IPS-18a (cell line): ENCODE data around the gene SPAG17.

Experiments
- H3K27ac ChIP-seq: one replicate; pipeline ENCODE4 v1.5.1; 2013; ENCODE audit warnings: low read length
- H3K27me3 ChIP-seq: one replicate; pipeline ENCODE4 v1.6.1; 2013; ENCODE audit warnings: mild to moderate bottlenecking, low read length; ENCODE audit not compliant: control insufficient read depth, insufficient read depth
- H3K36me3 ChIP-seq: one replicate; pipeline ENCODE4 v1.6.1; 2013; ENCODE audit warnings: low read depth, low read length; ENCODE audit not compliant: control insufficient read depth
- H3K4me1 ChIP-seq: one replicate; pipeline ENCODE4 v1.6.1; 2013; ENCODE audit warnings: low read depth, low read length; ENCODE audit not compliant: control insufficient read depth
- H3K4me3 ChIP-seq: one replicate; pipeline ENCODE4 v1.5.1; 2013; ENCODE audit warnings: low read length
- H3K9ac ChIP-seq: one replicate; pipeline ENCODE4 v1.6.1; 2013; ENCODE audit warnings: mild to moderate bottlenecking, low read length, moderate library complexity
- H3K9me3 ChIP-seq: one replicate; pipeline ENCODE4 v1.6.1; 2013; ENCODE audit warnings: low read depth, low read length; ENCODE audit not compliant: control insufficient read depth

The SPAG17 gene

DNA sequence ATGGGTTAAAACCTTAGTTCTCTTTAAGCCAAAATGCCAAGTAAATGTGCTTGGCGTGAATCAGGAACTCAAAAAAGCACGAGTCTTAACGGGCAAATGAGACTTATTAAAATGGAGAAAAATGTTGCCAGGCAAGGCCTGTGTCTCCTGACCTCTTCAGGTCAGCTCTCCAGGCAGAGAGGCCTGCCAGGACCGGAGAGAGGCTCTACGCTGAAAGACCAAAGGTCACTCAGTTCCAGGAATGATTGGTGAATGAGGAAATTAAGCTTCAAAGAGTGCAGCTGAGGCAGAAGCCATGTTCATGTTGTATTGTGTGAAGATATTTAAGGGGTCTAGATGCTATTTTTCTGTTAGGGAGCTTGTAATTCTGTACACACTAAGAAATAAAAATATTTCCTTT is 66.6 kb downstream of the SPAG17 start:
- no peak overlapping the region for H3K4me3 ChIP-seq
- H3K9ac ChIP-seq = no peak overlapping the region
- no peaks in the 10 kb centered on the region for H3K27me3 ChIP-seq
- no peaks in the 10 kb centered on the region for H3K36me3 ChIP-seq
- no peak overlapping the region for H3K27ac ChIP-seq
- no peaks in the 10 kb centered on the region for H3K9me3 ChIP-seq
- peaks cover under 1% of the 10 kb centered on the region for H3K4me1 ChIP-seq

- no peaks in the 10 kb centered on the region for H3K36me3 ChIP-seq
- peaks cover 7% of the 10 kb centered on the region for H3K4me1 ChIP-seq
- H3K4me3 ChIP-seq = no peak overlapping the region
- H3K9ac ChIP-seq = no peak overlapping the region
- no peaks in the 10 kb centered on the region for H3K27me3 ChIP-seq
- H3K27ac ChIP-seq = no peak overlapping the region
- no peaks in the 10 kb centered on the region for H3K9me3 ChIP-seq
Observed at GRCh38 chr1:118117521-118117920, 67.5 kb downstream of the SPAG17 start.

- Histone ChIP-seq H3K27ac (no peak overlapping the region), H3K36me3 (no peaks in the 10 kb centered on the region), H3K9ac (no peak overlapping the region), H3K4me3 (no peak overlapping the region), H3K4me1 (peaks cover 7% of the 10 kb centered on the region), H3K27me3 (no peaks in the 10 kb centered on the region), H3K9me3 (no peaks in the 10 kb centered on the region)
Observed at GRCh38 chr1:118116909-118117308, 68.1 kb downstream of the SPAG17 start.

DNA sequence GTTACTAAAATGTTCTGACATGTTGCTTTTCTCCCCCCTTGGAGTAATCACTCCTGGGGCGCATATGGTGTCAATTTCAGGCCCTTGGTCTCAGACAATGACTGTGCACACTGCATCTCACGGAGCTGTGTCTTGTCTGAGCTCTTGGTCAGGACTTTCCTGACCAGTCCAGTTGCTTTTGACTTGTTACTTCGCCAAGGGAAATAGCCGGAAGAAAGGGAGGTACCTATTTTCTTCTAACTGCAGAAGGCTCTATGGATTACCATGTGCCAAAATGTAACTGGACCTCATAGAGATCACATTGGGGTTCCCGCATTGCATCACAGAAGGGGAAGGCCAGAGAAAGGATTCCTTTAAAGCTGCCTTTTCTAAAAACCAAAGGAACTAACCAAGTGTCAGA is 68.6 kb downstream of the SPAG17 start:
- Histone ChIP-seq H3K27me3 (no peaks in the 10 kb centered on the region), H3K4me1 (peaks cover 7% of the 10 kb centered on the region), H3K9ac (no peak overlapping the region), H3K4me3 (no peak overlapping the region), H3K9me3 (no peaks in the 10 kb centered on the region), H3K27ac (no peak overlapping the region), H3K36me3 (no peaks in the 10 kb centered on the region)

DNA sequence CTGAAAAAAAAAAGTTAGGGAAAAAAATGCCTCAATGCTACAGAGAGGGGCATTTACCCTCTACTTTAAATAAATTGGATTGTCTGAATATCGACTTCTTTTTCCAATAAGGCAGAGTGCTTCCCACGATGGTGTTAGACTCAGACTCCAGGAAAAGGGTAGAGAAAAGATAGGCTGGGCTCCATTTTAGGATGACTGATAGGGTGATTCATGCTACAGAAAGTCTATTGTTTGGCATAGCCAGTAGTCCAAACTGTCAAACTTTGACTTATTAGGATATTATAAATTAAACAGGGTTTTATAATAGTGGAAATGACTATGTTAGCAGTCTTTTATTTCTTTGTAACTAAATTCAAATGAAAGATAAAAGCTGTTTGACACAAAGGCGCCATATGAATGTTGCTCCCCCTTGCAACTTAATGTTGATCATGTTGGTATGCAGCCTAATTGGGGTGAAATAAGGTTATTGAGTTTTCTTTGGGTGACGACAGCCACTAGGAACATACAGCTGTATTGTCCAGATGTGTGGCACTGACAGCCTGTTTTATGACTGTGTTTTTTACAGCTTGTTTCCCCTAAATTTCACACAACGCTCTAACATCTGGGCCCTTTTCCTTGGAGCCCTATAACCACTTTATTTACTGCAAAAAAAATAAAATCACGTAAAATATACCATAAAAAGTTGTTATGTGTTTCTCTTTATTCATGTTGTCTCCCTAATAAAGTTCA is 69.3 kb downstream of the SPAG17 start:
- no peak overlapping the region for H3K9ac ChIP-seq
- H3K9me3 ChIP-seq = no peaks in the 10 kb centered on the region
- peaks cover 7% of the 10 kb centered on the region for H3K4me1 ChIP-seq
- H3K36me3 ChIP-seq = no peaks in the 10 kb centered on the region
- H3K27ac ChIP-seq = no peak overlapping the region
- H3K27me3 ChIP-seq = no peaks in the 10 kb centered on the region
- H3K4me3 ChIP-seq = no peak overlapping the region

GRCh38 chr1:118113261-118113660 is 71.8 kb downstream of the SPAG17 start:
- Histone ChIP-seq H3K27ac (no peak overlapping the region), H3K27me3 (no peaks in the 10 kb centered on the region), H3K36me3 (no peaks in the 10 kb centered on the region), H3K4me1 (peaks cover 7% of the 10 kb centered on the region), H3K9me3 (no peaks in the 10 kb centered on the region), H3K4me3 (no peak overlapping the region), H3K9ac (no peak overlapping the region)

DNA sequence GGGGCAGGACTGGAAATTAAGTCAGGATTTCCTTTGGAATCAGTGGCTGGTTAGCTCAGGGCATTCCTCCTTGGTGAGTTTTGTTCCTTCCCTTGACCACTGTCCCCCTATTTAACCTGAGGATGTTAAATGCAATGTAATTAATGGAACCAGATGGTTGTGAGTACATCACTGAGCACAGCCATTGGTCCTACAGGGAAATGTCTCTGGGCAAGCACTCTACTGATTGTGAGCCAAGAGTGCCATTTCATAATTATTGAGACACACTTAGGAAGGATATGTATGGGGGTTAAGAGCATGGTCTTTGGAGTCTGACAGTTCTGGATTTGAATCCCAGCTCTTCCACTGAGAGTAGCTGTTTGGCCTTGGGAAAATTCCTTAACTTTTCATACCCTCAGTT is 74.4 kb downstream of the SPAG17 start:
- Histone ChIP-seq H3K4me1 (peaks cover 7% of the 10 kb centered on the region), H3K9me3 (no peaks in the 10 kb centered on the region), H3K36me3 (no peaks in the 10 kb centered on the region), H3K27me3 (no peaks in the 10 kb centered on the region), H3K27ac (no peak overlapping the region), H3K9ac (no peak overlapping the region), H3K4me3 (no peak overlapping the region)

GRCh38 chr1:118104951-118105350 is 80.1 kb downstream of the SPAG17 start:
- H3K9ac ChIP-seq = no peak overlapping the region
- H3K9me3 ChIP-seq = no peaks in the 10 kb centered on the region
- H3K27ac ChIP-seq = no peak overlapping the region
- H3K27me3 ChIP-seq = no peaks in the 10 kb centered on the region
- no peak overlapping the region for H3K4me3 ChIP-seq
- no peaks in the 10 kb centered on the region for H3K36me3 ChIP-seq
- peaks cover 2% of the 10 kb centered on the region for H3K4me1 ChIP-seq

DNA sequence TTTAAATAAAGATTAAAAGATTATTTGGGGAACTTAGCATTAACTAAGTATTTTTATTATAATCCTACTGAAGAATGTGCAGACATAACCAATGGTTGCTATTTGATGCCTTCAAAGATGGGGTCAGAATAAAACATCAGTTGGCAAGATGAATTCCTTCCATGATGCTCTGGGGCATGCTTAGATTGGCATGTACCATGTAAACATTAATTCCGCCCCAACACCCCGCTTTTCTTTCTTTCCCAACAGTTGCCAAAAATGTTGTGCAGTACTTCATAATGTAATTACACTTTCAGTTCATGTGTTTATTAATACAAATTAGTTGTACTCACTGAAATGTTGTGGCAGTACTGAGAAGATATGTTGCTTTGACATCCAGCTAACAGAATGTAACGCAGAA is 82.6 kb downstream of the SPAG17 start:
- no peaks in the 10 kb centered on the region for H3K36me3 ChIP-seq
- H3K27me3 ChIP-seq = no peaks in the 10 kb centered on the region
- H3K27ac ChIP-seq = no peak overlapping the region
- H3K4me1 ChIP-seq = peaks cover 2% of the 10 kb centered on the region
- no peak overlapping the region for H3K9ac ChIP-seq
- no peak overlapping the region for H3K4me3 ChIP-seq
- H3K9me3 ChIP-seq = no peaks in the 10 kb centered on the region

DNA sequence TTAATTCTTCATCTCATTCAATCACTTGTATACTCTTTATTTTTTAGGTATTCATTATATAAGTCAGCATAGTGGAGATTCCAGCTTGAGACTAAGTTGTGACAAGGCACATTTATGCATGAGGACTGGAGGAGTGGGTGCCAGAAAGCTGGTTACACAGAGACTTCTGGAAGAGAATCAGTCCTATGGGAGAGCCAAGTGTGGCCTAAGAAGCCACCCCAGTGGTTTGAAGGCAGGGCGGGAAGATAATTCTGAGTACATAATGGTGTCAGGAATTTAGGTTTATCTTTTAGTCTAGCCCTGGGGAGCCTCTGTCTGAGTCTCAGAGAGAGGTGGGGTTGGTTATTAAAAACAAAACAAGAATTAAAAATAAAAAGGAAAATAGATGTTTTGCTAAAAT is 83.0 kb downstream of the SPAG17 start:
- Histone ChIP-seq H3K27me3 (no peaks in the 10 kb centered on the region), H3K9me3 (no peaks in the 10 kb centered on the region), H3K9ac (no peak overlapping the region), H3K4me3 (no peak overlapping the region), H3K27ac (no peak overlapping the region), H3K4me1 (peaks cover 2% of the 10 kb centered on the region), H3K36me3 (no peaks in the 10 kb centered on the region)

GRCh38 chr1:118101515-118101844 is 83.5 kb downstream of the SPAG17 start:
- Histone ChIP-seq H3K27ac (no peak overlapping the region), H3K4me3 (no peak overlapping the region), H3K27me3 (no peaks in the 10 kb centered on the region), H3K36me3 (no peaks in the 10 kb centered on the region), H3K9me3 (no peaks in the 10 kb centered on the region), H3K9ac (no peak overlapping the region), H3K4me1 (peaks cover 2% of the 10 kb centered on the region)

- Histone ChIP-seq H3K27me3 (no peaks in the 10 kb centered on the region), H3K36me3 (no peaks in the 10 kb centered on the region), H3K9ac (no peak overlapping the region), H3K9me3 (no peaks in the 10 kb centered on the region), H3K27ac (no peak overlapping the region), H3K4me3 (no peak overlapping the region), H3K4me1 (peaks cover 2% of the 10 kb centered on the region)
Observed at GRCh38 chr1:118100686-118101514, 84.1 kb downstream of the SPAG17 start.
